HEK293 (cell line): ENCODE measurements around the gene WIPF3.

Source experiments
- EGR2 ChIP-seq: fragments of 450-650 bp; formaldehyde crosslinking; IDR thresholded peaks from 2 replicates; pipeline ENCODE4 v1.5.1; 2016; ENCODE audit warnings: low read depth, missing biosample characterization, missing genetic modification characterization
- GLI2 ChIP-seq: fragments of 450-650 bp; formaldehyde crosslinking; IDR thresholded peaks from 2 replicates; pipeline ENCODE4; 2017; ENCODE audit warnings: missing biosample characterization, missing genetic modification characterization, low read depth, borderline replicate concordance
- KLF8 ChIP-seq: fragments of 450-650 bp; formaldehyde crosslinking; IDR thresholded peaks from 2 replicates; pipeline ENCODE4 v1.5.1; 2016; ENCODE audit warnings: missing biosample characterization, missing genetic modification characterization
- MZF1 ChIP-seq: fragments of 450-650 bp; formaldehyde crosslinking; IDR thresholded peaks from 2 replicates; pipeline ENCODE4 v1.5.1; 2017; ENCODE audit warnings: missing biosample characterization, missing genetic modification characterization, borderline replicate concordance
- PRDM10 ChIP-seq: fragments of 450-650 bp; formaldehyde crosslinking; IDR thresholded peaks from 2 replicates; pipeline ENCODE4 v1.5.1; 2016; ENCODE audit warnings: missing biosample characterization, missing genetic modification characterization
- SP2 ChIP-seq: fragments of 450-650 bp; formaldehyde crosslinking; IDR thresholded peaks from 2 replicates; pipeline ENCODE4 v1.5.1; 2016; ENCODE audit warnings: missing biosample characterization, missing genetic modification characterization
- ZNF140 ChIP-seq: fragments of 450-650 bp; formaldehyde crosslinking; IDR thresholded peaks from 2 replicates; pipeline ENCODE4 v1.5.1; 2016; ENCODE audit warnings: missing biosample characterization, missing genetic modification characterization
- ZNF488 ChIP-seq: fragments of 450-650 bp; formaldehyde crosslinking; IDR thresholded peaks from 2 replicates; pipeline ENCODE4 v1.5.1; 2016; ENCODE audit warnings: missing biosample characterization, missing genetic modification characterization
- ZNF510 ChIP-seq: fragments of 450-650 bp; formaldehyde crosslinking; IDR thresholded peaks from 2 replicates; pipeline ENCODE4 v1.5.1; 2018; ENCODE audit warnings: mild to moderate bottlenecking, missing genetic modification characterization, missing biosample characterization; ENCODE audit not compliant: insufficient replicate concordance
- ZNF580 ChIP-seq: fragments of 450-650 bp; formaldehyde crosslinking; IDR thresholded peaks from 2 replicates; pipeline ENCODE4 v1.5.1; 2016; ENCODE audit warnings: missing biosample characterization, missing genetic modification characterization
- ZNF621 ChIP-seq: fragments of 450-650 bp; formaldehyde crosslinking; IDR thresholded peaks from 2 replicates; pipeline ENCODE4 v1.5.1; 2017; ENCODE audit warnings: missing biosample characterization, missing genetic modification characterization
- ZNF623 ChIP-seq: fragments of 450-650 bp; formaldehyde crosslinking; IDR thresholded peaks from 2 replicates; pipeline ENCODE4 v1.5.1; 2016; ENCODE audit warnings: missing biosample characterization, missing genetic modification characterization
- ZNF629 ChIP-seq: fragments of 450-650 bp; formaldehyde crosslinking; IDR thresholded peaks from 2 replicates; pipeline ENCODE4 v1.5.1; 2017; ENCODE audit warnings: missing biosample characterization, missing genetic modification characterization
- ZNF677 ChIP-seq: fragments of 450-650 bp; IDR thresholded peaks from 2 replicates; pipeline ENCODE4 v1.5.0; 2018; ENCODE audit warnings: missing biosample characterization, mild to moderate bottlenecking, missing genetic modification characterization, moderate library complexity
- ZNF707 ChIP-seq: fragments of 450-650 bp; formaldehyde crosslinking; IDR thresholded peaks from 2 replicates; pipeline ENCODE4 v1.5.1; 2016; ENCODE audit warnings: missing biosample characterization, missing genetic modification characterization
- TF ChIP-seq, protein P1 (sequence below): fragments of 450-650 bp; formaldehyde crosslinking; conservative IDR thresholded peaks from 2 replicates; pipeline ENCODE4 v1.5.1; 2016; ENCODE audit warnings: low read depth, missing biosample characterization, missing genetic modification characterization
- TF ChIP-seq, protein P2 (sequence below): fragments of 450-650 bp; formaldehyde crosslinking; IDR thresholded peaks from 2 replicates; pipeline ENCODE4 v1.5.1; 2017; ENCODE audit warnings: missing biosample characterization, missing genetic modification characterization

Gene WIPF3

GRCh38 chr7:29853789-29854188 lies 47.5 kb downstream of the WIPF3 start (continued):
- no peak for TF ChIP-seq PRDM10
- no peak for TF ChIP-seq SP2
- TF ChIP-seq ZNF580 = peak; percentile 58; the same call in 1 of the 2 replicates
- no peak for TF ChIP-seq ZNF707 (tag by site-specific recombination)
- TF ChIP-seq ZNF623 (tag by site-specific recombination) = no peak
- no peak for TF ChIP-seq ZNF488
- TF ChIP-seq ZNF510 (tag by site-specific recombination) = no peak
- TF ChIP-seq ZNF621 (tag by site-specific recombination) = no peak
- TF ChIP-seq GLI2 (tag by site-specific recombination) = no peak; the same call in 1 of the 2 replicates
- peak; percentile 76 for TF ChIP-seq ZNF629 (tag by site-specific recombination)
- TF ChIP-seq, protein P1, sequence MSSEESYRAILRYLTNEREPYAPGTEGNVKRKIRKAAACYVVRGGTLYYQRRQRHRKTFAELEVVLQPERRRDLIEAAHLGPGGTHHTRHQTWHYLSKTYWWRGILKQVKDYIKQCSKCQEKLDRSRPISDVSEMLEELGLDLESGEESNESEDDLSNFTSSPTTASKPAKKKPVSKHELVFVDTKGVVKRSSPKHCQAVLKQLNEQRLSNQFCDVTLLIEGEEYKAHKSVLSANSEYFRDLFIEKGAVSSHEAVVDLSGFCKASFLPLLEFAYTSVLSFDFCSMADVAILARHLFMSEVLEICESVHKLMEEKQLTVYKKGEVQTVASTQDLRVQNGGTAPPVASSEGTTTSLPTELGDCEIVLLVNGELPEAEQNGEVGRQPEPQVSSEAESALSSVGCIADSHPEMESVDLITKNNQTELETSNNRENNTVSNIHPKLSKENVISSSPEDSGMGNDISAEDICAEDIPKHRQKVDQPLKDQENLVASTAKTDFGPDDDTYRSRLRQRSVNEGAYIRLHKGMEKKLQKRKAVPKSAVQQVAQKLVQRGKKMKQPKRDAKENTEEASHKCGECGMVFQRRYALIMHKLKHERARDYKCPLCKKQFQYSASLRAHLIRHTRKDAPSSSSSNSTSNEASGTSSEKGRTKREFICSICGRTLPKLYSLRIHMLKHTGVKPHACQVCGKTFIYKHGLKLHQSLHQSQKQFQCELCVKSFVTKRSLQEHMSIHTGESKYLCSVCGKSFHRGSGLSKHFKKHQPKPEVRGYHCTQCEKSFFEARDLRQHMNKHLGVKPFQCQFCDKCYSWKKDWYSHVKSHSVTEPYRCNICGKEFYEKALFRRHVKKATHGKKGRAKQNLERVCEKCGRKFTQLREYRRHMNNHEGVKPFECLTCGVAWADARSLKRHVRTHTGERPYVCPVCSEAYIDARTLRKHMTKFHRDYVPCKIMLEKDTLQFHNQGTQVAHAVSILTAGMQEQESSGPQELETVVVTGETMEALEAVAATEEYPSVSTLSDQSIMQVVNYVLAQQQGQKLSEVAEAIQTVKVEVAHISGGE (tag by site-specific recombination) = 0 out of 2 replicates have a peak, but pooled peaks have one; percentile 8
- TF ChIP-seq, protein P2, sequence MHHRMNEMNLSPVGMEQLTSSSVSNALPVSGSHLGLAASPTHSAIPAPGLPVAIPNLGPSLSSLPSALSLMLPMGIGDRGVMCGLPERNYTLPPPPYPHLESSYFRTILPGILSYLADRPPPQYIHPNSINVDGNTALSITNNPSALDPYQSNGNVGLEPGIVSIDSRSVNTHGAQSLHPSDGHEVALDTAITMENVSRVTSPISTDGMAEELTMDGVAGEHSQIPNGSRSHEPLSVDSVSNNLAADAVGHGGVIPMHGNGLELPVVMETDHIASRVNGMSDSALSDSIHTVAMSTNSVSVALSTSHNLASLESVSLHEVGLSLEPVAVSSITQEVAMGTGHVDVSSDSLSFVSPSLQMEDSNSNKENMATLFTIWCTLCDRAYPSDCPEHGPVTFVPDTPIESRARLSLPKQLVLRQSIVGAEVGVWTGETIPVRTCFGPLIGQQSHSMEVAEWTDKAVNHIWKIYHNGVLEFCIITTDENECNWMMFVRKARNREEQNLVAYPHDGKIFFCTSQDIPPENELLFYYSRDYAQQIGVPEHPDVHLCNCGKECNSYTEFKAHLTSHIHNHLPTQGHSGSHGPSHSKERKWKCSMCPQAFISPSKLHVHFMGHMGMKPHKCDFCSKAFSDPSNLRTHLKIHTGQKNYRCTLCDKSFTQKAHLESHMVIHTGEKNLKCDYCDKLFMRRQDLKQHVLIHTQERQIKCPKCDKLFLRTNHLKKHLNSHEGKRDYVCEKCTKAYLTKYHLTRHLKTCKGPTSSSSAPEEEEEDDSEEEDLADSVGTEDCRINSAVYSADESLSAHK (tag by site-specific recombination) = peak; percentile 66
- no peak for TF ChIP-seq EGR2 (tag by site-specific recombination)
- TF ChIP-seq ZNF677 = no peak
- no peak; the same call in 1 of the 2 replicates for TF ChIP-seq MZF1
- TF ChIP-seq ZNF140 = no peak
- TF ChIP-seq KLF8 (tag by site-specific recombination) = peak; percentile 56; the same call in 1 of the 2 replicates
